ENCODE data around the gene NPY2R.

DNA sequence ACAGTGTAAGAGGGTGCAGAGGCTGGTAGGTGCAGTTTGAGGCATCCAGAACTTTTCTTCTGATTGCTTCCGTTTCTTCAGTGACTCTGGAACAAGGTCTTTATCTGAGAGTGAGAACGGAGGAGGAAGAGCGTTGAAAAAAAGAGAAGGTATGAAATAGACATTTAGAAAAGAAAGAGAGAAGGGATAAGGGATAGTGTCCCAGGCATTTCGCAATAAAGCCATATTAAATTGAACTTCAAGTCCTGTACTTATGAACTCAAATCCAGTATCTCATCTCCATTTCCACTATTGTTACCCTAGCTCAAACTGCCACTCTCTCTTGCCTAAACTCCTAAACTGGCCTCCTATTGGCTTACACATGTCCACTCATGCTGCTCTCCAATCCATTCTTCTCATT lies 36.7 kb downstream of the NPY2R start:
- TF ChIP-seq, protein P1, sequence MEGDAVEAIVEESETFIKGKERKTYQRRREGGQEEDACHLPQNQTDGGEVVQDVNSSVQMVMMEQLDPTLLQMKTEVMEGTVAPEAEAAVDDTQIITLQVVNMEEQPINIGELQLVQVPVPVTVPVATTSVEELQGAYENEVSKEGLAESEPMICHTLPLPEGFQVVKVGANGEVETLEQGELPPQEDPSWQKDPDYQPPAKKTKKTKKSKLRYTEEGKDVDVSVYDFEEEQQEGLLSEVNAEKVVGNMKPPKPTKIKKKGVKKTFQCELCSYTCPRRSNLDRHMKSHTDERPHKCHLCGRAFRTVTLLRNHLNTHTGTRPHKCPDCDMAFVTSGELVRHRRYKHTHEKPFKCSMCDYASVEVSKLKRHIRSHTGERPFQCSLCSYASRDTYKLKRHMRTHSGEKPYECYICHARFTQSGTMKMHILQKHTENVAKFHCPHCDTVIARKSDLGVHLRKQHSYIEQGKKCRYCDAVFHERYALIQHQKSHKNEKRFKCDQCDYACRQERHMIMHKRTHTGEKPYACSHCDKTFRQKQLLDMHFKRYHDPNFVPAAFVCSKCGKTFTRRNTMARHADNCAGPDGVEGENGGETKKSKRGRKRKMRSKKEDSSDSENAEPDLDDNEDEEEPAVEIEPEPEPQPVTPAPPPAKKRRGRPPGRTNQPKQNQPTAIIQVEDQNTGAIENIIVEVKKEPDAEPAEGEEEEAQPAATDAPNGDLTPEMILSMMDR (IDR thresholded peaks at IDR 0.05) = no peak
- TF ChIP-seq POLR2A (IDR thresholded peaks at IDR 0.05) = no peak
